Activated CD4-positive, alpha-beta T cell treated with anti-CD3 and anti-CD28 coated beads, Interleukin-2, amount 10 ng/mL, durations not matched to agents 7 days and 5 days (primary cell): Measurements from ENCODE around the gene KL. TPM values are rescaled to one million over a fixed set of nuclear protein-coding genes. Genes with fewer than 3 reads are reported as not detected.

Experiments
- CTCF ChIA-PET: fragments of 350-600 bp; sonication (Branson Sonifier 250); formaldehyde crosslinking; loops from one replicate; lab custom pipeline; 2021; ENCODE audit warnings: antibody characterized with exemption; lab: Charles Lee
- POLR2A ChIA-PET: fragments of 350-600 bp; sonication (Branson Sonifier 250); formaldehyde crosslinking; loops from one replicate; lab custom pipeline; 2021; ENCODE audit warnings: antibody characterized with exemption; lab: Charles Lee
- DNase-seq: peaks from one replicate; pipeline ENCODE4 v3.0.0-alpha.2; 2020
- H3K27ac Mint-ChIP-seq: one replicate; pipeline ENCODE4 v1.8.0; 2021; ENCODE audit warnings: mild to moderate bottlenecking, moderate library complexity, mixed read lengths
- H3K27me3 Mint-ChIP-seq: one replicate; pipeline ENCODE4 v1.8.0; 2021; ENCODE audit warnings: mixed read lengths
- H3K36me3 Mint-ChIP-seq: one replicate; pipeline ENCODE4 v1.8.0; 2021; ENCODE audit warnings: low read depth, mixed read lengths
- H3K4me1 Mint-ChIP-seq: one replicate; pipeline ENCODE4 v1.8.0; 2021; ENCODE audit warnings: mixed read lengths
- H3K4me3 Mint-ChIP-seq: one replicate; pipeline ENCODE4 v1.8.0; 2021; ENCODE audit warnings: mild to moderate bottlenecking, moderate library complexity, mixed read lengths
- H3K9me3 Mint-ChIP-seq: one replicate; pipeline ENCODE4 v1.8.0; 2021; ENCODE audit warnings: mixed read lengths
- total RNA-seq, 2 experiments: library from RNA; stranded (reverse); gene quantifications; one replicate each; pipeline ENCODE4 v1.2.3, GENCODE V29; 2021

KL gene
- total RNA-seq = under 1 TPM; 0.25 to 0.27 TPM

GRCh38 chr13:33016414-33017322 lies at the start of gene KL:
Gene KL (plus strand): TSS chr13:33016423. CDS start chr13:33016441, 18 bp downstream.
- H3K9me3 Mint-ChIP-seq = no peaks in the 10 kb centered on the region
- H3K36me3 Mint-ChIP-seq = peaks cover 5% of the 10 kb centered on the region
- DNase-seq = peak; percentile 10
- H3K27me3 Mint-ChIP-seq = peaks cover 74% of the 10 kb centered on the region
- H3K27ac Mint-ChIP-seq = peak within 1 kb of the TSS; percentile 19
- ChIA-PET CTCF (interaction anchor here (0.9 kb wide), 1 partner anchor 41 kb away, joined by 3 read pairs; no protein-coding TSS in a partner anchor), POLR2A (no interaction called here)
- H3K4me1 Mint-ChIP-seq = peaks cover 18% of the 10 kb centered on the region
- H3K4me3 Mint-ChIP-seq = peak within 1 kb of the TSS; percentile 56

- no peak overlapping the region for H3K27ac Mint-ChIP-seq
- H3K4me1 Mint-ChIP-seq = peaks cover 4% of the 10 kb centered on the region
- H3K36me3 Mint-ChIP-seq = no peaks in the 10 kb centered on the region
- ChIA-PET CTCF (no interaction called here), POLR2A (no interaction called here)
- H3K9me3 Mint-ChIP-seq = no peaks in the 10 kb centered on the region
- DNase-seq = no peak
- H3K27me3 Mint-ChIP-seq = peaks cover 8% of the 10 kb centered on the region
- H3K4me3 Mint-ChIP-seq = no peak overlapping the region
Observed at GRCh38 chr13:32967584-32968182, 48.5 kb upstream of the KL start.

- no peak for DNase-seq
- ChIA-PET POLR2A (no interaction called here), CTCF (no interaction called here)
- Mint-ChIP-seq H3K36me3 (no peaks in the 10 kb centered on the region), H3K4me3 (no peak overlapping the region), H3K4me1 (peaks cover 4% of the 10 kb centered on the region), H3K27me3 (peaks cover 8% of the 10 kb centered on the region), H3K27ac (no peak overlapping the region), H3K9me3 (no peaks in the 10 kb centered on the region)
Observed at GRCh38 chr13:32968316-32968715, 47.9 kb upstream of the KL start.

GRCh38 chr13:32968793-32969192 lies 47.4 kb upstream of the KL start:
- peaks cover 8% of the 10 kb centered on the region for H3K27me3 Mint-ChIP-seq
- no peak overlapping the region for H3K27ac Mint-ChIP-seq
- ChIA-PET CTCF (interaction anchor here (1.5 kb wide), 1 partner anchor 381 kb away, joined by 3 read pairs; no protein-coding TSS in a partner anchor), POLR2A (no interaction called here)
- no peak overlapping the region for H3K4me3 Mint-ChIP-seq
- no peak for DNase-seq
- peaks cover 4% of the 10 kb centered on the region for H3K4me1 Mint-ChIP-seq
- H3K36me3 Mint-ChIP-seq = no peaks in the 10 kb centered on the region
- H3K9me3 Mint-ChIP-seq = no peaks in the 10 kb centered on the region

GRCh38 chr13:32969516-32969941 lies 46.7 kb upstream of the KL start:
- Mint-ChIP-seq H3K36me3 (no peaks in the 10 kb centered on the region), H3K4me3 (no peak overlapping the region), H3K27me3 (peaks cover 8% of the 10 kb centered on the region), H3K4me1 (peaks cover 4% of the 10 kb centered on the region), H3K9me3 (no peaks in the 10 kb centered on the region), H3K27ac (no peak overlapping the region)
- DNase-seq = no peak
- ChIA-PET CTCF (interaction anchor here (1.2 to 1.5 kb wide), 2 partner anchors 13 to 382 kb away, joined by 3 read pairs; no protein-coding TSS in a partner anchor), POLR2A (interaction anchor here (0.6 kb wide), 1 partner anchor 124 kb away, joined by 3 read pairs; no protein-coding TSS in a partner anchor)

DNA sequence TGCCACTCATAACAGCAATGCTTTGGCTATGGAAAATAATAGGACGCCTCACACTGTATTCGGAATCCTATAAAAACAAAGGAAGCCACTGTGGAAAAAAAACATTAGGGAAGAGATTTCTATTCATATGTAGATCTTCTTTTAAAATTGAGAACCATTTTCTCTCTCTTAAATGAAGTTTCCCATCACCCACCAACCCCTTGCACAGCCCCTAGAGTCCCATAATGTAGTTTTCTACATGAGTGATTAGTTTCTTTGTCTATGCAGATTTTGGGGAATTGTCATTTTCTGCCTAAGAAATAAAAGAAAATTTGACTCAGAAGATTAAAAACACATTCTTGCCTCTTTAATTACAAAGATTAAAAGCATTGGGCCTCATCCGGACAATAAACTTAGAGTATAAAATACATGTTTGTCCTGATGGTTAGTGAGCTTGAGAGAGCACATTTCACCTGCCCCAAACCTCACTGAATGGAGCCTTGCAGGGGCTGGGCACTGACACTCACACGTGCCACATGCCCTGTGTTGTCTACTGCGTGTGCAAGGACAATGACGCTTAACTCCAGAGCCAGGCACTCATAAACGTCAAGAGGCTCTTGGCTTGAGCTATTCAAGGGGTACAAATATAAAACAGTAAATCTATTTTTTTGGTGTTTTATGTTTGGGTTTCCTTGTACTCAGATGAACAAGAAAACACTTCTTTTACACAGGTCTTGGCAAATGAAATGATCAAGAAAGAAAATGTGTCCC lies 40.0 kb upstream of the KL start:
- no peaks in the 10 kb centered on the region for H3K4me1 Mint-ChIP-seq
- H3K27ac Mint-ChIP-seq = no peak overlapping the region
- peaks cover 3% of the 10 kb centered on the region for H3K9me3 Mint-ChIP-seq
- H3K27me3 Mint-ChIP-seq = peaks cover 6% of the 10 kb centered on the region
- no peak overlapping the region for H3K4me3 Mint-ChIP-seq
- no peaks in the 10 kb centered on the region for H3K36me3 Mint-ChIP-seq
- DNase-seq = no peak
- CTCF ChIA-PET = interaction anchor here (1.4 kb wide), 1 partner anchor 9 kb away, joined by 5 read pairs; no protein-coding TSS in a partner anchor
- POLR2A ChIA-PET = no interaction called here

GRCh38 chr13:32976912-32977311 lies 39.3 kb upstream of the KL start:
- Mint-ChIP-seq H3K27me3 (peaks cover 6% of the 10 kb centered on the region), H3K27ac (no peak overlapping the region), H3K36me3 (no peaks in the 10 kb centered on the region), H3K9me3 (peaks cover 3% of the 10 kb centered on the region), H3K4me3 (no peak overlapping the region), H3K4me1 (no peaks in the 10 kb centered on the region)
- POLR2A ChIA-PET = no interaction called here
- CTCF ChIA-PET = interaction anchor here (1.4 kb wide), 1 partner anchor 8 kb away, joined by 5 read pairs; no protein-coding TSS in a partner anchor
- DNase-seq = no peak

GRCh38 chr13:32977321-32977720 lies 38.9 kb upstream of the KL start:
- H3K4me1 Mint-ChIP-seq = no peaks in the 10 kb centered on the region
- no peaks in the 10 kb centered on the region for H3K36me3 Mint-ChIP-seq
- peaks cover 6% of the 10 kb centered on the region for H3K27me3 Mint-ChIP-seq
- H3K4me3 Mint-ChIP-seq = no peak overlapping the region
- peaks cover 3% of the 10 kb centered on the region for H3K9me3 Mint-ChIP-seq
- CTCF ChIA-PET = interaction anchor here (1.4 kb wide), 1 partner anchor 8 kb away, joined by 5 read pairs; no protein-coding TSS in a partner anchor
- H3K27ac Mint-ChIP-seq = no peak overlapping the region
- POLR2A ChIA-PET = no interaction called here
- no peak for DNase-seq

DNA sequence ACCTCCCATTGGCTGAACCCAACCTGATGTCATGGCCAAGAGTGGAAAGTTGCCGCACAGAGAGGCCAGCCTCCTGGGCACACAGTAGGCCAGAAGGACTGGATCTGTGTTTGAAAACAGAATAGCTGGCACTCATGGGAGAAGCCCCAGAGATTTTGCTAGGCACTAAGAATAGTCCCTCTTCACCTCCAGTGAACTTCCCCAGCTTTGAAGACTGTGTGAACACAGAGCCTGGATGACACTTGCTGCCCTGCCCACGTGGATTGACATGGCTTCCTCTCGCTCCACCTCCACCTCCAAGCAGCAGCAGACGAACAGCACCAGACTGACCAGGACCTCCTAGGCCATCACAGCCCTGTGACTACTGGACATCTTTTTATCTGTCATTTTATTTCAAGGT lies 37.9 kb upstream of the KL start:
- ChIA-PET POLR2A (no interaction called here), CTCF (no interaction called here)

GRCh38 chr13:32983058-32983457 lies 33.2 kb upstream of the KL start:
- Mint-ChIP-seq H3K36me3 (peaks cover 2% of the 10 kb centered on the region), H3K9me3 (peaks cover 8% of the 10 kb centered on the region), H3K4me1 (no peaks in the 10 kb centered on the region), H3K4me3 (no peak overlapping the region), H3K27ac (no peak overlapping the region), H3K27me3 (peaks cover 13% of the 10 kb centered on the region)
- no peak for DNase-seq
- CTCF ChIA-PET = no interaction called here
- POLR2A ChIA-PET = no interaction called here

More for the DNA sequence above, 37.9 kb upstream of the KL start:
- no peak for DNase-seq
- no peaks in the 10 kb centered on the region for H3K4me1 Mint-ChIP-seq
- H3K9me3 Mint-ChIP-seq = peaks cover 3% of the 10 kb centered on the region
- H3K27ac Mint-ChIP-seq = no peak overlapping the region
- H3K4me3 Mint-ChIP-seq = no peak overlapping the region
- H3K36me3 Mint-ChIP-seq = no peaks in the 10 kb centered on the region
- peaks cover 7% of the 10 kb centered on the region for H3K27me3 Mint-ChIP-seq

DNA sequence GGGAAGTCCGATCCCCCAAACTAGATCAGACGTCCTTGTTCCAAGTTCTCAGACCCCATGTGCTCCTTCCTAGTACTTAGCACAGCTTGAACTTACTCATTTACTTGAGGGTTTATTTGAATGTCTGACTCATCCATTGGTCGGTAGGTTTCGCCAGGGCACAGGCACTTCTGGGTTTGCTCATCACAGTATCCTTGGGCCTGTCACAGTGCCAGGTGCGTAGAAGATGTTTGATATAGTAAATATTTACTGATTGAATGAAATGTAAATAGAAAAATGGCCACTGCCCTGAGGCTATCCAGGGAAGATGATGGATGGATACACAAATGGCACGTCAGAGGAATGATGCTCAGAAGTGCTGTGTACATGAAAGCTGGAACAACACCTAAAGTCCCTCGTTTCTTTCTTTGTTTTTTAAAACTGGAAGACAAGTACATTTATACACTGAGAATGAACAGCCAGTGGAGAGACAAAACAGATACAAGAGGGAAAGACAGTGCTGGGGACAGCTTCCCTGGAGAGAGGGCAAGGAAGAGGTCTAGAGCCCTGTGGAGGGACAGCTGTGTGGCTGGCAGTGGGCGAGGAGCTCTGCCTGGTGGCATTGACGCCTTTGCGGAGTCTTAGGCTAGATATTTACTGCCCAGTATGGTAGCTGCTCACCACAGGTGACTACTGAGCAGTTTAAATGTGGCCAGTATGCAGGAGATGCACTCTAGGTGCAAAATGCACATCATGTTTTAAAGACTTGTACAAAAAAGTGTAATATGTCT lies 31.2 kb upstream of the KL start:
- H3K4me1 Mint-ChIP-seq = peaks cover 6% of the 10 kb centered on the region
- ChIA-PET CTCF (interaction anchor here (2.0 kb wide), 1 partner anchor 9 kb away, joined by 5 read pairs; no protein-coding TSS in a partner anchor), POLR2A (interaction anchor here (0.6 kb wide), 1 partner anchor 84 kb away, joined by 3 read pairs; no protein-coding TSS in a partner anchor)
- peaks cover 2% of the 10 kb centered on the region for H3K36me3 Mint-ChIP-seq
- no peak overlapping the region for H3K27ac Mint-ChIP-seq
- peaks cover 16% of the 10 kb centered on the region for H3K27me3 Mint-ChIP-seq
- peaks cover 8% of the 10 kb centered on the region for H3K9me3 Mint-ChIP-seq
- no peak overlapping the region for H3K4me3 Mint-ChIP-seq
- DNase-seq = no peak

GRCh38 chr13:32986552-32986951 lies 29.7 kb upstream of the KL start:
- POLR2A ChIA-PET = no interaction called here
- Mint-ChIP-seq H3K36me3 (peaks cover 2% of the 10 kb centered on the region), H3K27me3 (peaks cover 20% of the 10 kb centered on the region), H3K4me1 (peaks cover 6% of the 10 kb centered on the region), H3K9me3 (peaks cover 8% of the 10 kb centered on the region), H3K27ac (no peak overlapping the region), H3K4me3 (no peak overlapping the region)
- no peak for DNase-seq
- CTCF ChIA-PET = no interaction called here
